Fibroblast of lung (primary cell): ENCODE measurements around the gene HEXIM1. TPM values are rescaled to one million over a fixed set of nuclear protein-coding genes. Genes with fewer than 3 reads are reported as not detected.

ENCODE experiments used
- DNase-seq, 2 donors: peaks; one replicate each; pipeline versions ENCODE4 v3.0.0 to v3.0.0-alpha.2; 2010; ENCODE audit warnings: low read depth in 2 of 2
- H2AFZ ChIP-seq: 2 replicates; pipeline ENCODE4 v1.5.1; 2012; ENCODE audit warnings: low read length, control low read depth, inconsistent platforms
- H3K27ac ChIP-seq: 2 replicates; pipeline ENCODE4 v1.5.1; 2011; ENCODE audit warnings: low read length, control low read depth; ENCODE audit not compliant: insufficient read depth
- H3K27me3 ChIP-seq: 2 replicates; pipeline ENCODE4 v1.5.1; 2011; ENCODE audit warnings: mild to moderate bottlenecking, low read length; ENCODE audit not compliant: control insufficient read depth, insufficient read depth
- H3K36me3 ChIP-seq: 2 replicates; pipeline ENCODE4 v1.5.1; 2011; ENCODE audit warnings: low read length; ENCODE audit not compliant: control insufficient read depth, insufficient read depth
- H3K4me1 ChIP-seq: 2 replicates; pipeline ENCODE4 v1.5.1; 2011; ENCODE audit warnings: low read length; ENCODE audit not compliant: control insufficient read depth, insufficient read depth; ENCODE audit errors: extremely low read depth
- H3K4me2 ChIP-seq: 2 replicates; pipeline ENCODE4 v1.5.1; 2011; ENCODE audit warnings: low read length, control low read depth; ENCODE audit not compliant: insufficient read depth; ENCODE audit errors: extremely low read depth
- H3K4me3 ChIP-seq, 4 experiments: fragments of 200-600 bp in 1 of 4; sonication (generic) in 1 of 4; replicated peaks in 1 of 4; 2 replicates each; pipeline ENCODE4 v1.5.1; 2011 to 2016; ENCODE audit warnings: low read length in 4 of 4, low read depth in 3 of 4, mild to moderate bottlenecking in 3 of 4, control low read depth in 2 of 4, inconsistent platforms in 1 of 4, mixed read lengths in 1 of 4; ENCODE audit not compliant: insufficient read depth in 1 of 4; ENCODE audit errors: control extremely low read depth in 1 of 4
- H3K79me2 ChIP-seq: 2 replicates; pipeline ENCODE4 v1.5.1; 2012; ENCODE audit warnings: mild to moderate bottlenecking, low read length, inconsistent platforms; ENCODE audit not compliant: control insufficient read depth, insufficient read depth
- H3K9ac ChIP-seq: 2 replicates; pipeline ENCODE4 v1.5.1; 2011; ENCODE audit warnings: mild to moderate bottlenecking, low read length, control low read depth; ENCODE audit not compliant: insufficient read depth
- H3K9me3 ChIP-seq: 2 replicates; pipeline ENCODE4 v1.5.1; 2012; ENCODE audit warnings: low read depth, low read length; ENCODE audit not compliant: control insufficient read depth, insufficient read depth
- H4K20me1 ChIP-seq: 2 replicates; pipeline ENCODE4 v1.5.1; 2011; ENCODE audit warnings: low read length; ENCODE audit not compliant: control insufficient read depth, insufficient read depth; ENCODE audit errors: extremely low read depth
- CTCF ChIP-seq, 2 donors: IDR thresholded peaks in 1 of 2; conservative IDR thresholded peaks in 1 of 2; 1 replicate in 1 of 2; 2 replicates in 1 of 2; pipeline ENCODE4 v1.5.1; 2011 to 2012; ENCODE audit warnings: low read length in 2 of 2, control low read depth in 1 of 2, inconsistent platforms in 1 of 2, low read depth in 1 of 2, mild to moderate bottlenecking in 1 of 2
- EZH2 ChIP-seq: IDR thresholded peaks from 2 replicates; pipeline ENCODE4 v1.5.1; 2012; ENCODE audit warnings: low read length, control low read depth, mild to moderate bottlenecking; ENCODE audit errors: missing control alignments
- polyA plus RNA-seq, 2 donors: library from polyadenylated mRNA; depleted of rRNA in 1 of 2; stranded (reverse) in 1 of 2; unstranded in 1 of 2; fragments of >200 nt; gene quantifications; 2 replicates each; pipeline ENCODE4 v1.2.1, GENCODE V29; 2011 to 2012; ENCODE audit warnings: missing spikeins in 1 of 2
- total RNA-seq: library from RNA; depleted of rRNA; stranded (reverse); fragments of >200 nt; gene quantifications from 2 replicates; pipeline ENCODE4 v1.2.1, GENCODE V29; 2014

The HEXIM1 gene
- total and polyA plus RNA-seq, 2 donors (not counting 1 experiment from before 2014, with no cell fraction given) = 9.9 to 11.7 TPM

DNA sequence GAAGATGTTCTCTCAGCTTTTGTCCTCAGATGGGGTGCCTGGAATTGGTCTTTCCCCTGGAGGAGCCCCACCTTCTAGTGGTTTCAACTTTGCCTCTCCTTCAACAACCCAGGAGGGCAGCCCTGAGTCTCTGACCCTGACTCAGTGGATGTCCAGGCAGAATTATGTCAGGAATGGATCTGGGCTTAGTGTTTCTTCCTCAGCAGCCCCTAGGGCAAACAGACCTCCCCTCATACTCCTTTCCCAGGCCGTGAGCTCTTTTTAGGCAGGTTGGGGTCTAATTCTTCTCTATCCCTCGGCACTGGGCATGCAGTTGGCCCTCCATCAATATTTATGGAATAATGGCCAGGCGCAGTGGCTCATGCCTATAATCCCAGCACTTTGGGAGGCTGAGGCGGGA is 53.2 kb downstream of the HEXIM1 start:
- no peaks in the 10 kb centered on the region for H3K36me3 ChIP-seq
- H3K9me3 ChIP-seq = no peaks in the 10 kb centered on the region
- H3K79me2 ChIP-seq = no peaks in the 10 kb centered on the region
- no peaks in the 10 kb centered on the region for H4K20me1 ChIP-seq
- H3K27me3 ChIP-seq = no peaks in the 10 kb centered on the region
- TF ChIP-seq CTCF (conservative IDR thresholded peaks at IDR 0.05 in 1 of 2, IDR thresholded peaks at IDR 0.05 in 1 of 2; ENCODE audit: low read depth in 1 of 2, low read length in 2 of 2) (no peak), EZH2 (no peak)
- H3K4me2 ChIP-seq = no peak overlapping the region
- no peak overlapping the region for H2AFZ ChIP-seq
- DNase-seq = no peak
- no peak overlapping the region for H3K27ac ChIP-seq
- H3K4me3 ChIP-seq = no peak overlapping the region
- H3K4me1 ChIP-seq = peaks cover 4% of the 10 kb centered on the region
- no peak overlapping the region for H3K9ac ChIP-seq

Other genes starting within 250 kb of the HEXIM1 start
- 74.0 and 88.0 TPM in 2 replicates for gene EFTUD2, start 249.0 kb upstream of the HEXIM1 start, total RNA-seq
- 154 and 201 TPM in 2 replicates for gene EFTUD2, start 249.0 kb upstream of the HEXIM1 start, polyA plus RNA-seq
- gene GFAP, start 233.0 kb upstream of the HEXIM1 start, total RNA-seq = 0.26 and 1.3 TPM in 2 replicates
- gene GFAP, start 233.0 kb upstream of the HEXIM1 start, polyA plus RNA-seq = 0.31 and 0.32 TPM in 2 replicates
- under 0.01 and 0.99 TPM in 2 replicates for gene KIF18B, start 200.7 kb upstream of the HEXIM1 start, total RNA-seq
- 2.5 and 13.5 TPM in 2 replicates for gene KIF18B, start 200.7 kb upstream of the HEXIM1 start, polyA plus RNA-seq
- gene C1QL1, start 180.2 kb upstream of the HEXIM1 start, total RNA-seq = 1.3 and 1.8 TPM in 2 replicates
- 0.53 and 1.0 TPM in 2 replicates for gene C1QL1, start 180.2 kb upstream of the HEXIM1 start, polyA plus RNA-seq
- gene DCAKD, start 96.8 kb upstream of the HEXIM1 start, total RNA-seq = 39.8 and 41.5 TPM in 2 replicates
- 21.8 TPM in 2 replicates for gene DCAKD, start 96.8 kb upstream of the HEXIM1 start, polyA plus RNA-seq
- 73.2 and 124 TPM in 2 replicates for gene NMT1, start 87.2 kb upstream of the HEXIM1 start, total RNA-seq
- gene NMT1, start 87.2 kb upstream of the HEXIM1 start, polyA plus RNA-seq = 46.2 and 57.1 TPM in 2 replicates
- gene PLCD3, start 16.0 kb upstream of the HEXIM1 start, total RNA-seq = 39.3 and 59.8 TPM in 2 replicates
- gene PLCD3, start 16.0 kb upstream of the HEXIM1 start, polyA plus RNA-seq = 32.8 and 52.1 TPM in 2 replicates
- 7.7 and 18.0 TPM in 2 replicates for gene ACBD4, start 12.8 kb upstream of the HEXIM1 start, total RNA-seq
- 3.0 and 3.4 TPM in 2 replicates for gene ACBD4, start 12.8 kb upstream of the HEXIM1 start, polyA plus RNA-seq
- gene HEXIM2, start 13.4 kb downstream of the HEXIM1 start, total RNA-seq = 12.8 and 18.7 TPM in 2 replicates
- 1.9 and 2.7 TPM in 2 replicates for gene HEXIM2, start 13.4 kb downstream of the HEXIM1 start, polyA plus RNA-seq
- gene FMNL1, start 73.4 kb downstream of the HEXIM1 start, total RNA-seq = 2.8 and 3.1 TPM in 2 replicates
- 1.1 and 1.9 TPM in 2 replicates for gene FMNL1, start 73.4 kb downstream of the HEXIM1 start, polyA plus RNA-seq
- gene SPATA32, start 113.6 kb downstream of the HEXIM1 start, total RNA-seq = not detected in 2 replicates
- gene SPATA32, start 113.6 kb downstream of the HEXIM1 start, polyA plus RNA-seq = not detected in 2 replicates
- 3.6 TPM in 2 replicates for gene MAP3K14, start 168.5 kb downstream of the HEXIM1 start, total RNA-seq
- gene MAP3K14, start 168.5 kb downstream of the HEXIM1 start, polyA plus RNA-seq = 3.9 and 5.2 TPM in 2 replicates